NCI-H1048 (cell line): Measurements from ENCODE around the gene OR6M1.

Experiments
- DNase-seq: peaks from one replicate; lab custom pipeline; 2025; lab: John Stamatoyannopoulos, UW

The OR6M1 gene

GRCh38 chr11:123775715-123776549 is 30.2 kb downstream of the OR6M1 start:
- no peak for DNase-seq

GRCh38 chr11:123775289-123775688 is 30.9 kb downstream of the OR6M1 start:
- no peak for DNase-seq

- DNase-seq, result no peak
Measured at GRCh38 chr11:123773959-123774358, 32.2 kb downstream of the OR6M1 start.

- no peak for DNase-seq
Measured at GRCh38 chr11:123773026-123773425, 33.1 kb downstream of the OR6M1 start.

GRCh38 chr11:123771664-123772063 is 34.5 kb downstream of the OR6M1 start:
- no peak for DNase-seq

GRCh38 chr11:123770712-123771111 is 35.4 kb downstream of the OR6M1 start:
- DNase-seq, result no peak

GRCh38 chr11:123765601-123766000 is 40.5 kb downstream of the OR6M1 start:
- DNase-seq, result no peak

GRCh38 chr11:123762422-123762821 is 43.7 kb downstream of the OR6M1 start:
- DNase-seq, result no peak

GRCh38 chr11:123760894-123761293 is 45.3 kb downstream of the OR6M1 start:
- no peak for DNase-seq

GRCh38 chr11:123757976-123758375 is 48.2 kb downstream of the OR6M1 start:
- no peak for DNase-seq

- DNase-seq, result no peak
Measured at GRCh38 chr11:123755813-123756212, 50.3 kb downstream of the OR6M1 start.
